ENCODE measurements around the gene KLC4. TPM values are rescaled to one million over a fixed set of nuclear protein-coding genes. Genes with fewer than 3 reads are reported as not detected.
"Not testable (repeated sequence)": the region's sequence is repeated elsewhere in the genome, so short reads cannot be mapped to it uniquely, and the experiment has no call there.

The KLC4 gene
- total RNA-seq, 1 donor from 2014 or later, result 19.8 TPM

DNA sequence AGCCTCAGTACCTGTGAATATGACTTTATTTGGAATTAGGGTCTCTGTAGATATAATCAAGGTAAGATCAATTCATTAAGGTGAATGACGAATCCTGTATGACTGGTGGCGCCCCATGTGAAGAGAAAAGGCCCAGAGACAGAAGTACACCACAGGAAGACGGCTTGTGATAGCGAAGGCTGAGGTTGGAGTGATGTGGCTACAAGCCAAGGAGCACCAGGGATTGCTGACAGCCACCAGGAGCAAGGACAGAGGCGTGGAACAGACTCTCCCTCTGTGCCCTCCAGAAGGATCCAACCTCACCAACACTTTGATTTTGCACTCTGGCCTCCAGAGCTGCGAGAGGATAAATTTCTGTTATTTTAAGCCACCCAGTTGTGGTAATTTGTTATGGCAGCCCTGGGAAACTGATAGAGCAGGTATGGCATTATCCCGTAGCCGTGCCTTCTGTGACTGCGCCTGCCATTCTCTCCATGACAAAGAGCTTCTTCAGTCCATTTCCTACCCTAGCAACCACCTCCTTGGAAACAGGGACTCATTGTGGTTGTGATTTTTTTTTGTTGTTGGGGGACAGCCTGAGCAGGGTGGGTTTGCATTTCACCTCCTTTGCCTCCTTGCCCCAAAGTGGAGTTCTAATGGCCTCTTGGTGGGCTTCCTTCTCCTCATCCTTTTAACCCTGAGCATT lies 46.2 kb downstream of the KLC4 start:
- ChIA-PET POLR2A (interaction anchor here (0.5 kb wide), 1 partner anchor 349 kb away, joined by 3 read pairs; no protein-coding TSS in a partner anchor), CTCF (no interaction called here)
- Mint-ChIP-seq H3K9me3 (no peaks in the 10 kb centered on the region), H3K4me3 (no peak overlapping the region), H3K27me3 (no peaks in the 10 kb centered on the region), H3K4me1 (no peaks in the 10 kb centered on the region), H3K27ac (no peak overlapping the region), H3K36me3 (ENCODE audit: low read depth) (no peaks in the 10 kb centered on the region)
- TF ChIP-seq, protein P1, sequence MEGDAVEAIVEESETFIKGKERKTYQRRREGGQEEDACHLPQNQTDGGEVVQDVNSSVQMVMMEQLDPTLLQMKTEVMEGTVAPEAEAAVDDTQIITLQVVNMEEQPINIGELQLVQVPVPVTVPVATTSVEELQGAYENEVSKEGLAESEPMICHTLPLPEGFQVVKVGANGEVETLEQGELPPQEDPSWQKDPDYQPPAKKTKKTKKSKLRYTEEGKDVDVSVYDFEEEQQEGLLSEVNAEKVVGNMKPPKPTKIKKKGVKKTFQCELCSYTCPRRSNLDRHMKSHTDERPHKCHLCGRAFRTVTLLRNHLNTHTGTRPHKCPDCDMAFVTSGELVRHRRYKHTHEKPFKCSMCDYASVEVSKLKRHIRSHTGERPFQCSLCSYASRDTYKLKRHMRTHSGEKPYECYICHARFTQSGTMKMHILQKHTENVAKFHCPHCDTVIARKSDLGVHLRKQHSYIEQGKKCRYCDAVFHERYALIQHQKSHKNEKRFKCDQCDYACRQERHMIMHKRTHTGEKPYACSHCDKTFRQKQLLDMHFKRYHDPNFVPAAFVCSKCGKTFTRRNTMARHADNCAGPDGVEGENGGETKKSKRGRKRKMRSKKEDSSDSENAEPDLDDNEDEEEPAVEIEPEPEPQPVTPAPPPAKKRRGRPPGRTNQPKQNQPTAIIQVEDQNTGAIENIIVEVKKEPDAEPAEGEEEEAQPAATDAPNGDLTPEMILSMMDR (IDR thresholded peaks at IDR 0.05), result no peak
- ATAC-seq (ENCODE audit: low read depth), result no peak
- intact Hi-C loops (cut with micrococcal nuclease), result no loop called here
- no peak for DNase-seq

DNA sequence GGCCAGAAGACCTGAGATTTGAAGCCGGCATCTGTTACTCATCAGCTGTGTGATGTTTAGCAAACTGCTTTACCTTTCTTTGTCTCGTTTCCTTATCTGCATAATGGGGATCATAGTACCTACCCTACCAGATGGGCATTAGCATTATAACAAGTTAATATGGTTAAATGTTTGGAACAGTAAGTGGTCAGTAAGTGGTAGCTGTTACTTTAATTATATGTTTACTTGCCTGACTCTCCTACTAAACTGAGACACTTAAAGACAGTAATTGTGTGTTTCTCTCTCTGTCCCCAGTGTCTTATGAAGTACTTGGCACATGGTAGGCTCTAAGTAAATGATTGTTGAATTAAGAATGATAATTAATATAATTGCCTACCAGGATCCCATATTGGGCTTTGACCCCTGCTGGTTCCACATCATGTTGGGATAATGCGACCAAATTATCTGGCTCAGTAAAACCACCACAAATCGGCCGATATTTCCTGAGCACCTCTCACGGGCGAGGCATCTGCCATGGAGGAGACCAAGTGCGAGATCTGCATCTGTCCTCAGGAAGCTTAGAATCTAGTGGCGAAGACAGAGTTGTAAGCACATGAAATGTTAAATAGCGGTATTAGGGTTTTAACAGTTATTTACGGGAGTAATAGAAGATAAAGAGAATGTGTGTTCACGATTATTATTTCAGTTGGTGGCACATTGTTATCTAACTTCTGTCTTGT lies 48.1 kb downstream of the KLC4 start:
- CTCF ChIA-PET, result no interaction called here
- Mint-ChIP-seq H3K36me3 (ENCODE audit: low read depth) (no peaks in the 10 kb centered on the region), H3K9me3 (no peaks in the 10 kb centered on the region), H3K4me1 (no peaks in the 10 kb centered on the region), H3K27ac (no peak overlapping the region), H3K4me3 (no peak overlapping the region), H3K27me3 (no peaks in the 10 kb centered on the region)
- ATAC-seq (ENCODE audit: low read depth) (no peak), DNase-seq (no peak)
- intact Hi-C loops (cut with micrococcal nuclease), result no loop called here
- TF ChIP-seq, protein P1 (IDR thresholded peaks at IDR 0.05), result no peak
- POLR2A ChIA-PET, result interaction anchor here (0.5 kb wide), 1 partner anchor 162 kb away, joined by 6 read pairs; no protein-coding TSS in a partner anchor

DNA sequence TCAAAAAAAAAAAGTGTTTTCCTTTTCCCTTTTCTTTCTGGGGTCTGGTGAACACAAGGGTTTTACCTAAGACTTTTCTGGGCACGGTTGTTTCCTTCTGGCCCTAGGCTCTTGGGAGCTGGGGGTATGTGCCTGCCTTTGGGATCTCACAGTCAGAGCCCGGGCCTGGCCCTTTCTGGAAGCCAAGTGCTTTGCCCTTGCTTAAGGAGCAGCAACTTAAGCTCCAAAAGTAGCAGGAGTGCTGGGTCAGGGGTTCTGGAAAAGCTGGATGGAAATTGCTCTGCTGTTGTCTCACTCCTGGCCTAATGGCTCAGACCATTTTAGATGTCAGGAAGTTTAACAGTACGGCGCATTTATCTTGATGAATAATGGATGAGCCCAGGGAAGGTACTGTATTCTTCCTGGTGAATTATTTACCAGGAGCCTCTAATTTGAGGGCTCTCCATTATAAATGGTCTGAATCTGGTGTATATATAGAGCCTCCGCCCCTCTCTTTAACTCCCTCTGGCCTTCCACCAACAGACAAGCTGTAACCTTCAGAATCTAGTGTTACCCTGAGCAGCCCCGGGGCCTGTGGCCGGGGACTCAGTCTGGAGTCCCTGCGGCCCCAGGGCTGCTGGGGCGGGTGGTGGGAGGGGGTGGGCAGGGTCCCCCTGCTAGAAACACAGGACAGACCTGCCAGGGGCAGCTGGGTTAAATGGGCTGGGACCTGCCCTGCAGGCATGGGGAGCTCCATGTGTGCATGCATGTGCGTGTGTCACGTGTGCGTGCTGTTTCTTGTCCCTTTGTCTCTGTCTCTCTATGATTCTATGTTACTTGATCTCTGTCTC lies 54.2 kb downstream of the KLC4 start:
- ChIA-PET CTCF (no interaction called here), POLR2A (interaction anchor here (0.5 kb wide), 2 partner anchors 209 to 439 kb away, joined by 3 to 7 read pairs; no protein-coding TSS in a partner anchor)
- Mint-ChIP-seq H3K36me3 (ENCODE audit: low read depth) (no peaks in the 10 kb centered on the region), H3K9me3 (no peaks in the 10 kb centered on the region), H3K4me3 (no peak overlapping the region), H3K4me1 (no peaks in the 10 kb centered on the region), H3K27ac (no peak overlapping the region), H3K27me3 (no peaks in the 10 kb centered on the region)
- intact Hi-C loops (cut with micrococcal nuclease), result no loop called here
- ATAC-seq (ENCODE audit: low read depth), result no peak
- no peak for DNase-seq
- TF ChIP-seq, protein P1 (IDR thresholded peaks at IDR 0.05), result no peak

DNA sequence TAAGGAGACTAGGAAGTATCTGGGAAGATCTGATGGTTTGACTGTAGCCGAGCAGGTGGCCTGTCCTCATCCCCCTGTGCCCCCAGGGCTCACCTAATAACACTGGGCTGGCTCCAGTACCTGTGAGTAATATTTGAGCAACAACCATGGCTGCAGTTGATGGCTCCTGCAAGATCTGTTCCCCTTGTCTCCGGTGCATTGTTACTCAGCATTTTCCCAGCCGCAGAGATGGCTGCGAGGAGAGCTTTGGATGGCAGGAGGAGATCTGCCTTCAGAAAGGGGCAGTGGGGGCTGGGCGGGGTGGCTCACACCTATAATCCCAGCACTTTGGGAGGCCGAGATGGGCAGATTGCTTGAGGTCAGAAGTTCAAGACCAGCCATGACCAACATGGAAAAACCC lies 55.9 kb downstream of the KLC4 start:
- TF ChIP-seq, protein P1 (IDR thresholded peaks at IDR 0.05), result no peak
- DNase-seq (no peak), ATAC-seq (ENCODE audit: low read depth) (no peak)
- H3K4me3 Mint-ChIP-seq, result no peak overlapping the region
- H3K27ac Mint-ChIP-seq, result no peak overlapping the region
- POLR2A ChIA-PET, result no interaction called here
- CTCF ChIA-PET, result no interaction called here
- intact Hi-C loops (cut with micrococcal nuclease), result no loop called here
- peaks cover 5% of the 10 kb centered on the region for H3K27me3 Mint-ChIP-seq
- H3K36me3 Mint-ChIP-seq (ENCODE audit: low read depth), result no peaks in the 10 kb centered on the region
- H3K4me1 Mint-ChIP-seq, result no peaks in the 10 kb centered on the region
- H3K9me3 Mint-ChIP-seq, result no peaks in the 10 kb centered on the region

DNA sequence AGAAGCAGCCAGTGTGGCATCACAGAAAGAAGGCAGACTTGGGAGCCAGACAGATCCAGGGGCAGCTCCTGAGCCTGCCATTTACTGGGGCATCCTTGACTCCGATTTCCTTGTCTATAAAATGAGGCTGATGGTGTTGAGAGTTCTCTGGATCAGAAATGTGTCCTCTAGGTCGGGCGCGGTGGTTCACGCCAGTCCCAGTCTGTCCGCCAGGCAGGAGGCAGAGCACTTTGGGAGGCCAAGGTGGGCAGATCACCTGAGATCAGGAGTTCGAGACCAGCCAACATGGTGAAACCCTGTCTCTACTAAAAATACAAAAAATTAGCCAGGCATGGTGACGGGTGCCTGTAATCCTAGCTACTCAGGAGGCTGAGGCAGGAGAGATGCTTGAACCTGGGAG lies 58.0 kb downstream of the KLC4 start:
- POLR2A ChIA-PET; H3K36me3 Mint-ChIP-seq (ENCODE audit: low read depth); DNase-seq: not testable (repeated sequence)

More for the DNA sequence above, 58.0 kb downstream of the KLC4 start:
- H3K27ac Mint-ChIP-seq; intact Hi-C loops (cut with micrococcal nuclease); H3K27me3 Mint-ChIP-seq; ATAC-seq (ENCODE audit: low read depth); H3K4me3 Mint-ChIP-seq; CTCF ChIA-PET; H3K9me3 Mint-ChIP-seq; H3K4me1 Mint-ChIP-seq: not testable (repeated sequence)
